ENCODE data around the gene ASIC4. TPM values are rescaled to one million over a fixed set of nuclear protein-coding genes. Genes with fewer than 3 reads are reported as not detected.

ASIC4 gene
- total RNA-seq, 1 experiment from 2014 or later: 0.17 TPM

DNA sequence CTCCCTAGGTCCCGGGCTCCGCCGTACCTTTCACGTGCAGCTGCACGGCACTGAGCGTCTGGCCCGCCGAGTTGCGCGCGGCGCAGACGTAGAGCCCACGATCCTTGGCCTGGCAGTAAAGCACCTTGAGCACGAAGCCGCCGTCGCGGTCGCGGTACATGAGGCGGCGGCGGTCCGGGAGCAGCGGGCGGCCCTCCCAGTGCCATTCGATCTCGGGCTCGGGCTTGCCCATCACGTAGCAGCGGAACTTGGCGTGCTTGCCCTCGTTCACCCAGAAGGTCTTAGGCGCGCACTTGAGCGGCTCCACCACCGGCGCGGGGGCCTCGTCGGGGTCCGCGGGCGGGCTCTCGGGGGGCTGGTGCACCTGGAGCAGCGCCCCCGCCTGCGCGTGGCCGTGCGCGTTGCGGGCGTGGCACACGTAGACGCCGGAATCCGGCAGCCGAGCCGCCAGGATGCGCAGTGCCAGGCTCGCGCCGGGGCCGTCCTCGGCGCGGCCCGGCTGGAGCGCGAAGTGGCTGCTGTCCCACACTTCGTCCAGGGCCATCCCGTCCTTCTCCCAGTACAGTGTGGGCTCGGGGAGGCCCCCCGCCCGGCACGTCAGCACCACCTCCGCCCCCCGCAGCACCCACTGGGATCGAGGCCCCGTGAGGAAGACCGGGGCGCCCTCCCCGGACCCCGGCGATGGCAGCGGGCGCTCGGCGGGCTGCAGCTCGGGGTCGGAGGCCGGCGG lies 56.1 kb downstream of the ASIC4 start:
- no TSS peak for BruUV-seq (replicated peaks)
- Mint-ChIP-seq H3K9me3 (ENCODE audit: low read depth, unreplicated experiment) (no peaks in the 10 kb centered on the region), H3K27ac (ENCODE audit: unreplicated experiment) (no peak overlapping the region), H3K4me1 (ENCODE audit: low read depth, unreplicated experiment) (peaks cover 9% of the 10 kb centered on the region), H3K4me3 (ENCODE audit: low read depth, unreplicated experiment) (peak overlapping the region; percentile 51), H3K27me3 (ENCODE audit: unreplicated experiment) (peaks cover under 1% of the 10 kb centered on the region), H3K36me3 (ENCODE audit: insufficient read depth, unreplicated experiment) (peaks cover 37% of the 10 kb centered on the region)
- TF ChIP-seq, protein P1, sequence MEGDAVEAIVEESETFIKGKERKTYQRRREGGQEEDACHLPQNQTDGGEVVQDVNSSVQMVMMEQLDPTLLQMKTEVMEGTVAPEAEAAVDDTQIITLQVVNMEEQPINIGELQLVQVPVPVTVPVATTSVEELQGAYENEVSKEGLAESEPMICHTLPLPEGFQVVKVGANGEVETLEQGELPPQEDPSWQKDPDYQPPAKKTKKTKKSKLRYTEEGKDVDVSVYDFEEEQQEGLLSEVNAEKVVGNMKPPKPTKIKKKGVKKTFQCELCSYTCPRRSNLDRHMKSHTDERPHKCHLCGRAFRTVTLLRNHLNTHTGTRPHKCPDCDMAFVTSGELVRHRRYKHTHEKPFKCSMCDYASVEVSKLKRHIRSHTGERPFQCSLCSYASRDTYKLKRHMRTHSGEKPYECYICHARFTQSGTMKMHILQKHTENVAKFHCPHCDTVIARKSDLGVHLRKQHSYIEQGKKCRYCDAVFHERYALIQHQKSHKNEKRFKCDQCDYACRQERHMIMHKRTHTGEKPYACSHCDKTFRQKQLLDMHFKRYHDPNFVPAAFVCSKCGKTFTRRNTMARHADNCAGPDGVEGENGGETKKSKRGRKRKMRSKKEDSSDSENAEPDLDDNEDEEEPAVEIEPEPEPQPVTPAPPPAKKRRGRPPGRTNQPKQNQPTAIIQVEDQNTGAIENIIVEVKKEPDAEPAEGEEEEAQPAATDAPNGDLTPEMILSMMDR (IDR thresholded peaks at IDR 0.05; ENCODE audit: unreplicated experiment): no peak
- intact Hi-C loops (cut with micrococcal nuclease; ENCODE audit: unreplicated experiment): no loop called here
- peak; percentile 36 for DNase-seq
- CTCF ChIA-PET: interaction anchor here (0.6 to 1.5 kb wide), 3 partner anchors 10 to 139 kb away, joined by 4 to 6 read pairs (median 5); no protein-coding TSS in a partner anchor

DNA sequence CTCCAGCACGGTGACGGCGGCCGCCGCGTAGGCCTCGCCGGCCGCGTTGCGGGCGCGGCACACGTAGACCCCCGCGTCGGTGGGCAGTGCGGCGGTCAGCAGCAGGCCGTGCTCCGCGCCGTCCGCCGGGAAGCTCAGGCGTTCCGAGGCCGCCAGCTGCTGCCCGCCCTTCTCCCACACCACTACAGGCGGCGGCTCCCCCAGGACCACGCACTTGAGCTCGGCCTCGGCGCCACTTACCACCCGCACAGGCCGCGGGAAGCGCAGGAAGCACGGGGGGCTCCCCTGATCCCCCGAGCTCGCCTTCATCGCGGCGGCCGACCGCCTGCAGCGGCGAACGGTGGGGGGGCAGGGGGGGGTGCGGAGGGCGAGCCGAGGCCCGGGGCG lies 56.6 kb downstream of the ASIC4 start:
- no TSS peak for BruUV-seq (replicated peaks)
- CTCF ChIA-PET: interaction anchor here (0.6 to 1.5 kb wide), 5 partner anchors 11 to 139 kb away, joined by 3 to 6 read pairs (median 4); no protein-coding TSS in a partner anchor
- Mint-ChIP-seq H3K4me3 (ENCODE audit: low read depth, unreplicated experiment) (peak overlapping the region; percentile 51), H3K27ac (ENCODE audit: unreplicated experiment) (no peak overlapping the region), H3K27me3 (ENCODE audit: unreplicated experiment) (peaks cover 6% of the 10 kb centered on the region), H3K9me3 (ENCODE audit: low read depth, unreplicated experiment) (no peaks in the 10 kb centered on the region), H3K4me1 (ENCODE audit: low read depth, unreplicated experiment) (peaks cover 9% of the 10 kb centered on the region), H3K36me3 (ENCODE audit: insufficient read depth, unreplicated experiment) (peaks cover 37% of the 10 kb centered on the region)
- DNase-seq: peak; percentile 25
- intact Hi-C loops (cut with micrococcal nuclease; ENCODE audit: unreplicated experiment): no loop called here
- TF ChIP-seq, protein P1 (IDR thresholded peaks at IDR 0.05; ENCODE audit: unreplicated experiment): no peak

DNA sequence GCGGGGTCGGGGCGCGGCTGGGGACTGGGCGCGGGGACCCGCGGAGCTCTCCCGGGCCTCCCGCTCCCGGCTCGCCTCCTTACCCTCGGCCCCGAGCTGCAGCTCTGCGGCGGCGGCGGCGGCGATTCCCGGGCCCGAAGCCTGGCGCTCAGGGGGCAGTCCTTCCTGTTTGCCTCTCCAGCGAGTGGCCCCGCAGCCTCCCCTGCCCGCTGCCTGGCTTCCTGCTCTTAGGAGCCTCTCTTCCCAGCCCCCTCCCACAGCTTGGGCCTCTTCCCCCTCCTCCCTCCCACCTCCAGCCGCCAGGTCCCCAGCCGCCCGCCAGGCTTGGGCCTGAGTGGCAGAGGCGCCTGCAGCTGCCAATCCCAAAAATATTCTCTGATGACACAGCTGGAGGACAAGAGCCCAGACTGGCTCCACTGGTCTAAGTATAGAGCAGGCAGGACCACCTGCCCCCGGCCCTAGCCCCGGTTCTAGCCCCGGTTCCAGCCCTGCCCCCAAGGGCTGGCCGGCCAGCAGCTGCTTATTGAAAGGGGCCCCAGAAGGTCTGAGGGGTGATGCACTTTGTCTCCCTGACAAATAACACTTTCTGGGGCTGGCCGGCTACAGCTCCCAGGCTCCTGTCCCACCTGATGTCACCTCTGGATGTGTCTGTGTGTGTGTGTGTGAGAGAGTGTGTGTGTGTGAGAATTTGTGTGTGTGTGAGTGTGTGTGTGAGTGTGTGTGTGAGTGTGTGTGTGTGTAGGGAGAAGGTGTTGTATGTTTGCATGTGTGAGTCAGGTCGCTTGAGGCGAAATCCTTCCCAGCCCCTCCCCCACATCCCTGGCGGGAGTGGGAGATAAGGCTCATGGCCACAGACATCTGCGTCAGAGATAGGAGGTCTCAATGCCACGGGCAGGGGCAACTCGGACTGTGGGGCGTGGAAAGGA lies 57.3 kb downstream of the ASIC4 start, which contains the start of gene OBSL1:
OBSL1 (minus strand) TSS at position 229 of the 926 bp plus-strand sequence. CDS start 307 bp downstream, outside the sequence.
- peaks cover 8% of the 10 kb centered on the region for H3K27me3 Mint-ChIP-seq (ENCODE audit: unreplicated experiment)
- H3K4me3 Mint-ChIP-seq (ENCODE audit: low read depth, unreplicated experiment): peak within 1 kb of the TSS; percentile 51
- H3K9me3 Mint-ChIP-seq (ENCODE audit: low read depth, unreplicated experiment): no peaks in the 10 kb centered on the region
- peaks cover 11% of the 10 kb centered on the region for H3K4me1 Mint-ChIP-seq (ENCODE audit: low read depth, unreplicated experiment)
- TF ChIP-seq, protein P1 (IDR thresholded peaks at IDR 0.05; ENCODE audit: unreplicated experiment): no peak
- peak; percentile 79 for DNase-seq
- no TSS peak for BruUV-seq (replicated peaks)
- CTCF ChIA-PET: interaction anchor here (0.8 to 1.5 kb wide), 4 partner anchors 11 to 30 kb away, joined by 3 to 6 read pairs (median 4); no protein-coding TSS in a partner anchor
- H3K36me3 Mint-ChIP-seq (ENCODE audit: insufficient read depth, unreplicated experiment): peaks cover 37% of the 10 kb centered on the region
- peak within 1 kb of the TSS; percentile 16 for H3K27ac Mint-ChIP-seq (ENCODE audit: unreplicated experiment)
- intact Hi-C loops (cut with micrococcal nuclease; ENCODE audit: unreplicated experiment): no loop called here

DNA sequence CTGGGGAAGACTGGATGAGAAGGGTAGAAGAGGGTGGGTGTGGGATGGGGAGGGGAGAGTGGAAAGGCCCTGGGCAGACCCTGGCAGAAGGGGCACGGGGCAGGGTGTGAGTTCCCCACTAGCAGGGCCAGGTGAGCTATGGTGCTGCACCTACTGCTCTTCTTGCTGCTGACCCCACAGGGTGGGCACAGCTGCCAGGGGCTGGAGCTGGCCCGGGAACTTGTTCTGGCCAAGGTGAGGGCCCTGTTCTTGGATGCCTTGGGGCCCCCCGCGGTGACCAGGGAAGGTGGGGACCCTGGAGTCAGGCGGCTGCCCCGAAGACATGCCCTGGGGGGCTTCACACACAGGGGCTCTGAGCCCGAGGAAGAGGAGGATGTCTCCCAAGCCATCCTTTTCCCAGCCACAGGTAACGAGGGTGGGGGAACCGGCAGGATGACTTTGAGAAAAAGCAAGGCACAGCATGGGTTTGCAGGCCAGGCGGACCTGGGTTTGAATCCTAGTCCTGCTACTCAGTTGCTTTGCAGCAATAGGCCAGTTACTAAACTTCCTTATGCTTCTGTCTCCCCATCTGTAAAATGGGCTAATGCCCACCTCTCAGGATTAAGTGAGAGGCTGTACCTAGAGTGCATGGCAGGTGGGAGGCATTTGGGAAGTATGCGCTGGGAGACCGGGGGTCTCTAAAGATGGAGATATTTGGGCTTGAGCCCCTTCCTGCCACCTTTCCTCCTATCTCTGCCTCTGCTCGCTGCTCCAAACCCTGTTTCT lies 58.1 kb downstream of the ASIC4 start, which contains the start of gene INHA:
INHA (plus strand) TSS at position 74 of the 765 bp plus-strand sequence; CDS start at position 139, 65 bp downstream.
- peaks cover 45% of the 10 kb centered on the region for H3K36me3 Mint-ChIP-seq (ENCODE audit: insufficient read depth, unreplicated experiment)
- intact Hi-C loops (cut with micrococcal nuclease; ENCODE audit: unreplicated experiment): no loop called here
- no peak for DNase-seq
- peaks cover 19% of the 10 kb centered on the region for H3K4me1 Mint-ChIP-seq (ENCODE audit: low read depth, unreplicated experiment)
- H3K27me3 Mint-ChIP-seq (ENCODE audit: unreplicated experiment): peaks cover 8% of the 10 kb centered on the region
- no peaks in the 10 kb centered on the region for H3K9me3 Mint-ChIP-seq (ENCODE audit: low read depth, unreplicated experiment)
- BruUV-seq (replicated peaks): no TSS peak
- CTCF ChIA-PET: no interaction called here
- H3K27ac Mint-ChIP-seq (ENCODE audit: unreplicated experiment): peak within 1 kb of the TSS; percentile 16
- peak within 1 kb of the TSS; percentile 51 for H3K4me3 Mint-ChIP-seq (ENCODE audit: low read depth, unreplicated experiment)
- TF ChIP-seq, protein P1 (IDR thresholded peaks at IDR 0.05; ENCODE audit: unreplicated experiment): no peak
